IMR-90 (cell line): Measurements from ENCODE around the gene IYD. TPM values are rescaled to one million over a fixed set of nuclear protein-coding genes. Genes with fewer than 3 reads are reported as not detected.

ENCODE experiments used
- ATAC-seq: fragments of 200-7000 bp; cut with Tn5 transposase; 2 replicates; pipeline ENCODE4 v1.9.1; 2020; ENCODE audit warnings: low read depth, mild to moderate bottlenecking, moderate library complexity
- BruUV-seq: library from RNA; stranded (reverse); fragments of 400-500 nt; replicated peaks from 2 replicates; lab custom pipeline; 2021; lab: Mats Ljungman, UMichigan
- CTCF ChIA-PET: fragments of 300-600 bp; formaldehyde crosslinking; extraction: SDS; loops from one replicate; lab custom pipeline; 2021; ENCODE audit warnings: antibody characterized with exemption; lab: Yijun Ruan, JAX
- POLR2A ChIA-PET: fragments of 300-600 bp; sonication (Branson Sonifier 250); formaldehyde crosslinking; loops from one replicate; lab custom pipeline; 2022; ENCODE audit warnings: antibody characterized with exemption; ENCODE audit not compliant: unreplicated experiment; lab: Charles Lee
- DNase-seq: peaks from one replicate; pipeline ENCODE4 v3.0.0; 2013
- H2AFZ ChIP-seq: replicated peaks from 2 replicates; pipeline ENCODE3; 2013; ENCODE audit warnings: low read length, mild to moderate bottlenecking; ENCODE audit not compliant: poor library complexity
- H2AK5ac ChIP-seq: 2 replicates; pipeline ENCODE4 v1.6.1; 2013; ENCODE audit warnings: low read depth, low read length, inconsistent platforms
- H2AK9ac ChIP-seq: replicated peaks from 2 replicates; pipeline ENCODE3; 2013; ENCODE audit warnings: mild to moderate bottlenecking, low read depth, low read length, moderate library complexity; ENCODE audit not compliant: poor library complexity
- H2BK120ac ChIP-seq: 2 replicates; pipeline ENCODE4 v1.6.1; 2013; ENCODE audit warnings: low read depth, low read length, inconsistent platforms
- H2BK15ac ChIP-seq: 3 replicates; pipeline ENCODE4 v1.6.1; 2013; ENCODE audit warnings: low read depth, low read length, inconsistent platforms
- H2BK20ac ChIP-seq: 2 replicates; pipeline ENCODE4 v1.6.1; 2013; ENCODE audit warnings: low read depth, mild to moderate bottlenecking, inconsistent platforms, low read length, moderate library complexity
- H2BK5ac ChIP-seq: 2 replicates; pipeline ENCODE4 v1.6.1; 2013; ENCODE audit warnings: mild to moderate bottlenecking, low read depth, low read length, inconsistent platforms; ENCODE audit not compliant: poor library complexity, severe bottlenecking
- H3K14ac ChIP-seq: replicated peaks from 2 replicates; pipeline ENCODE4 v1.6.1; 2013; ENCODE audit warnings: low read depth, low read length, inconsistent platforms
- H3K18ac ChIP-seq: 2 replicates; pipeline ENCODE4 v1.6.1; 2013; ENCODE audit warnings: low read depth, low read length, control low read depth
- H3K23ac ChIP-seq: 2 replicates; pipeline ENCODE4 v1.6.1; 2013; ENCODE audit warnings: low read depth, low read length, inconsistent platforms
- H3K27ac ChIP-seq: 2 replicates; pipeline ENCODE4 v1.5.1; 2013; ENCODE audit warnings: mild to moderate bottlenecking, control low read depth, low read length; ENCODE audit not compliant: insufficient read depth
- H3K27me3 ChIP-seq: 2 replicates; pipeline ENCODE4 v1.6.1; 2013; ENCODE audit warnings: low read length; ENCODE audit not compliant: control insufficient read depth, insufficient read depth
- H3K36me3 ChIP-seq: 2 replicates; pipeline ENCODE4 v1.6.1; 2013; ENCODE audit warnings: low read length, mixed read lengths; ENCODE audit not compliant: control insufficient read depth, insufficient read depth
- H3K4ac ChIP-seq: 2 replicates; pipeline ENCODE4 v1.6.1; 2013; ENCODE audit warnings: low read depth, low read length, inconsistent platforms
- H3K4me1 ChIP-seq: 2 replicates; pipeline ENCODE4 v1.6.1; 2013; ENCODE audit warnings: low read length, mixed read lengths; ENCODE audit not compliant: control insufficient read depth, insufficient read depth
- H3K4me2 ChIP-seq: 2 replicates; pipeline ENCODE4 v1.6.1; 2013; ENCODE audit warnings: low read depth, mild to moderate bottlenecking, control low read depth, low read length, moderate library complexity
- H3K4me3 ChIP-seq: 2 replicates; pipeline ENCODE4 v1.5.1; 2013; ENCODE audit warnings: low read depth, mild to moderate bottlenecking, control low read depth, low read length, moderate library complexity; ENCODE audit not compliant: insufficient read depth
- H3K56ac ChIP-seq: 2 replicates; pipeline ENCODE4 v1.6.1; 2013; ENCODE audit warnings: low read length, inconsistent platforms; ENCODE audit not compliant: insufficient read depth; ENCODE audit errors: extremely low read depth
- H3K79me1 ChIP-seq, 2 experiments: 2 replicates each; pipeline ENCODE4 v1.6.1; 2013; ENCODE audit warnings: low read length in 2 of 2, inconsistent platforms in 1 of 2, low read depth in 1 of 2
- H3K9ac ChIP-seq: 2 replicates; pipeline ENCODE4 v1.6.1; 2013; ENCODE audit warnings: low read depth, low read length, control low read depth
- H3K9me1 ChIP-seq: 2 replicates; pipeline ENCODE4 v1.6.1; 2013; ENCODE audit warnings: low read length, inconsistent platforms; ENCODE audit not compliant: insufficient read depth
- H3K9me3 ChIP-seq: 2 replicates; pipeline ENCODE4 v1.6.1; 2013; ENCODE audit warnings: low read length; ENCODE audit not compliant: control insufficient read depth, insufficient read depth
- H4K20me1 ChIP-seq: 2 replicates; pipeline ENCODE4 v1.6.1; 2013; ENCODE audit warnings: low read length, inconsistent platforms; ENCODE audit not compliant: insufficient read depth
- H4K5ac ChIP-seq: 2 replicates; pipeline ENCODE4 v1.6.1; 2013; ENCODE audit warnings: mild to moderate bottlenecking, low read depth, low read length, control low read depth
- H4K8ac ChIP-seq, 2 experiments: 2 replicates each; pipeline ENCODE4 v1.6.1; 2013; ENCODE audit warnings: low read depth in 2 of 2, low read length in 2 of 2, control low read depth in 1 of 2, inconsistent platforms in 1 of 2
- H4K91ac ChIP-seq: 2 replicates; pipeline ENCODE4 v1.6.1; 2013; ENCODE audit warnings: low read depth, low read length, inconsistent platforms; ENCODE audit not compliant: insufficient read depth
- BHLHE40 ChIP-seq: fragments of 150-350 bp; IDR thresholded peaks from 2 replicates; pipeline ENCODE4 v1.6.1; 2016; ENCODE audit warnings: mild to moderate bottlenecking, low read depth, low read length
- CEBPB ChIP-seq: IDR thresholded peaks from 2 replicates; pipeline ENCODE4 v1.6.1; 2012; ENCODE audit warnings: low read depth, low read length, improper control_type of control experiment
- ELK1 ChIP-seq: fragments of 150-350 bp; IDR thresholded peaks from 2 replicates; pipeline ENCODE4 v1.6.1; 2016; ENCODE audit warnings: low read depth, mild to moderate bottlenecking, low read length, moderate library complexity, borderline replicate concordance
- FOS ChIP-seq: fragments of 150-350 bp; IDR thresholded peaks from 2 replicates; pipeline ENCODE4 v1.6.1; 2016; ENCODE audit warnings: low read depth, low read length
- MAFK ChIP-seq: IDR thresholded peaks from 2 replicates; pipeline ENCODE4 v1.6.1; 2012; ENCODE audit warnings: low read depth, low read length, improper control_type of control experiment
- RAD21 ChIP-seq: IDR thresholded peaks from 2 replicates; pipeline ENCODE4 v1.6.1; 2012; ENCODE audit warnings: low read length, improper control_type of control experiment
- WGBS, 2 experiments: methylation state at CpG; one replicate each; pipeline versions ENCODE4 v1.1.5 to v1.1.7; 2013; ENCODE audit warnings: missing lambda C conversion rate in 2 of 2; ENCODE audit not compliant: insufficient read length in 1 of 2; ENCODE audit errors: extremely low coverage in 2 of 2; 5-methylcytosine and 5-hydroxymethylcytosine counted together
- dilution Hi-C: fragments of 300-500 bp; cut with HindIII; formaldehyde crosslinking; loops from one replicate; pipeline ENCODE4 v1.14.3; 2018; ENCODE audit warnings: low sequenced_read_pairs; ENCODE audit not compliant: unreplicated experiment
- in situ Hi-C: fragments of 300-500 bp; cut with MboI; formaldehyde crosslinking; loops from 3 replicates; pipeline ENCODE4 v1.14.3; 2019; ENCODE audit warnings: low sequenced_read_pairs, inconsistent platforms, mixed read lengths
- intact Hi-C: fragments of 100-400 bp; cut with micrococcal nuclease; formaldehyde crosslinking; loops from 2 replicates; pipeline ENCODE4 v1.10.0; 2022
- polyA plus RNA-seq, 3 experiments: library from polyadenylated mRNA; depleted of rRNA; stranded (reverse); fragments of >200 nt; gene quantifications; 2 replicates each; pipeline ENCODE4 v1.2.3, GENCODE V29; 2012; ENCODE audit warnings: low replicate concordance in 1 of 3
- total RNA-seq: library from RNA; depleted of rRNA; stranded (reverse); fragments of >200 nt; gene quantifications from 2 replicates; pipeline ENCODE4 v1.2.3, GENCODE V29; 2012
- TF ChIP-seq, protein P1 (sequence below): conservative IDR thresholded peaks from 2 replicates; pipeline ENCODE4 v1.5.1; 2012; ENCODE audit warnings: mild to moderate bottlenecking, low read depth, low read length, improper control_type of control experiment

IYD gene
- total and polyA plus RNA-seq, 2 of the 4 experiments (the other 2 are of a cell fraction) = not detected

GRCh38 chr6:150427843-150428242 is 59.0 kb downstream of the IYD start:
- Histone ChIP-seq H4K91ac (no peak overlapping the region), H3K36me3 (no peaks in the 10 kb centered on the region), H3K4me1 (no peaks in the 10 kb centered on the region), H3K18ac (no peak overlapping the region), H2AK5ac (no peak overlapping the region), H3K56ac (no peak overlapping the region), H3K14ac (no peak overlapping the region), H4K8ac (no peak overlapping the region), H3K79me1 (no peaks in the 10 kb centered on the region), H2BK120ac (no peak overlapping the region), H4K5ac (no peak overlapping the region), H4K20me1 (no peaks in the 10 kb centered on the region), H2AK9ac (no peak overlapping the region), H3K27ac (no peak overlapping the region), H3K4me3 (no peak overlapping the region), H3K9me3 (no peaks in the 10 kb centered on the region), H2BK20ac (no peak overlapping the region), H2AFZ (no peak overlapping the region), H2BK5ac (no peak overlapping the region), H2BK15ac (no peak overlapping the region), H3K9ac (no peak overlapping the region), H3K9me1 (no peaks in the 10 kb centered on the region), H3K27me3 (peaks cover 5% of the 10 kb centered on the region; the same call in 1 of the 2 replicates), H3K4me2 (no peak overlapping the region), H3K23ac (no peak overlapping the region), H3K4ac (no peak overlapping the region)
- ChIA-PET POLR2A (no interaction called here), CTCF (interaction anchor here (0.7 kb wide), 1 partner anchor 119 kb away, joined by 3 read pairs; no protein-coding TSS in a partner anchor)
- no peak for ATAC-seq
- TF ChIP-seq FOS (no peak), BHLHE40 (no peak), MAFK (no peak), CEBPB (no peak), ELK1 (no peak), RAD21 (no peak)
- TF ChIP-seq, protein P1, sequence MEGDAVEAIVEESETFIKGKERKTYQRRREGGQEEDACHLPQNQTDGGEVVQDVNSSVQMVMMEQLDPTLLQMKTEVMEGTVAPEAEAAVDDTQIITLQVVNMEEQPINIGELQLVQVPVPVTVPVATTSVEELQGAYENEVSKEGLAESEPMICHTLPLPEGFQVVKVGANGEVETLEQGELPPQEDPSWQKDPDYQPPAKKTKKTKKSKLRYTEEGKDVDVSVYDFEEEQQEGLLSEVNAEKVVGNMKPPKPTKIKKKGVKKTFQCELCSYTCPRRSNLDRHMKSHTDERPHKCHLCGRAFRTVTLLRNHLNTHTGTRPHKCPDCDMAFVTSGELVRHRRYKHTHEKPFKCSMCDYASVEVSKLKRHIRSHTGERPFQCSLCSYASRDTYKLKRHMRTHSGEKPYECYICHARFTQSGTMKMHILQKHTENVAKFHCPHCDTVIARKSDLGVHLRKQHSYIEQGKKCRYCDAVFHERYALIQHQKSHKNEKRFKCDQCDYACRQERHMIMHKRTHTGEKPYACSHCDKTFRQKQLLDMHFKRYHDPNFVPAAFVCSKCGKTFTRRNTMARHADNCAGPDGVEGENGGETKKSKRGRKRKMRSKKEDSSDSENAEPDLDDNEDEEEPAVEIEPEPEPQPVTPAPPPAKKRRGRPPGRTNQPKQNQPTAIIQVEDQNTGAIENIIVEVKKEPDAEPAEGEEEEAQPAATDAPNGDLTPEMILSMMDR = no peak
- intact Hi-C loops (no loop called here), dilution Hi-C loops (no loop called here), in situ Hi-C loops (no loop called here)
- BruUV-seq = no TSS peak
- WGBS, 2 experiments = no CpG with 5 or more reads among the region's 2 CpGs
- no peak for DNase-seq
